Skin epidermis (tissue), 12 donors: ENCODE measurements around the gene RBFOX1.

ENCODE experiments used
- H3K27ac ChIP-seq, 21 experiments: fragments of 200-600 bp; sonication (generic) in 11 of 21; one replicate each; pipeline ENCODE4 v1.5.0; 2020; ENCODE audit warnings: mild to moderate bottlenecking in 3 of 21, inconsistent platforms in 2 of 21, moderate library complexity in 2 of 21
- H3K4me3 ChIP-seq, 7 experiments: fragments of 200-600 bp; sonication (generic) in 2 of 7; one replicate each; pipeline ENCODE4 v1.5.0; 2020; ENCODE audit warnings: inconsistent platforms in 2 of 7, mild to moderate bottlenecking in 2 of 7, moderate library complexity in 1 of 7

RBFOX1 gene

DNA sequence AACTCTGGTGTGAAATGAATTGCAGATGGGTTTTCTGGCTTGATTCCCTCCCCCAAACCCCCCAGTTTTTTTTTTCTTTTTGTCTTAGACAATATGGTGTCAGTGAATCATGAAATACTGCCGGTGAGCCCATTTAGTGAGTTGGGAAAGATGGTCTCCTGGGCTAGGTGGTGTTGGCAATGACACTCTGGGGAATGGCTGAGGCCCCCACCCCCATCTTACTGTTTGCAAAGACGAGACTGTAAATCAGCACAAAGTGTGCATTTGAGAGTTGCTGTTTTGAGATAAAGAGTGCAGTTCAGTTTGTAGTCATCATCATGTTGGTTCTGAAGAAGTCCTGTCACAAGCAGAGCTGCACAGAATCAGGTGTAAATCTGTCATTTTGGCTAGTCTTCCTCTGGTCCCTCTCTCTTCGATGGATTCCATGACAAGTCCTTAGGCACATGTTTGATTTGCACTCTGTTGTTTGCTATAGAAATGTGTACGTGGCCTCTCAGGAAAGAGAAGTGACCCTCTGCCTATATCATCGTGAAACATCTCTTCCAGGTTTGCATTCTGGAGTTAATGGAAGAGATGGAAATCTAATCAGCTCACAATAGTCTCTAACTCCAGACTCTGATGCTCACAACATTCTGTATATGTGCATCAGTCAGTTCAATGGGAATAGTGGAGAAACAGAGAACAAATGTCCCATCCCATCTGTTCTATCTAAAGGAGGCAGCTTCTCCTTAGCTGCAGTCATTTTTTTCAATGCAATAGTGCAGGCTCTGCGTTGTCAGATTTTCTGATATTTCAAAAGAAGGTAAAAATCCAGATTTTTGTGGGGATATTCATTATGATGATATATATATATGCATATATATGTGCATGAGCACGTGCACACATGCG lies 34.6 kb downstream of the RBFOX1 start:
- H3K4me3 ChIP-seq: no peak overlapping the region
- H3K27ac ChIP-seq: no peak overlapping the region

DNA sequence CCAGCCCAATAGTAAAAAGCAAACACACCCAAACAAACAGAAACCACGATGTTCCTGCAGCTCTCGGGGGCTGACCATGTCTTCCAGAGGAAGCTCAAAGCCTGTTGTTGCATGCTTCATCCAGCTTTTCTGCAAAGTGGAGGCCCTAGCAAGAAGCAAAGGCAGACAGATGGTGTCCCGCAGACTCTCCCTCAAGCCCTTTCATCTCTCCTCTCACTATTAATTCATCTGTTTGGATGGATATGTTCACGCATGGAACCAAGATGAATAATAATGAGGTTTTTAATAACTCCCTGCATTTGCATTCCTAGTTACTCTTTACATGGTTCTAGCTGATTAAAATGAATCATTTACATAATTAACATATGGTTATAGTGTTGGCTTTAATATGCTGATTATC lies 36.6 kb downstream of the RBFOX1 start:
- H3K27ac ChIP-seq: no peak overlapping the region
- no peak overlapping the region for H3K4me3 ChIP-seq

GRCh38 chr16:7372095-7372494 lies 39.5 kb downstream of the RBFOX1 start:
- Histone ChIP-seq H3K4me3 (no peak overlapping the region), H3K27ac (no peak overlapping the region)

- Histone ChIP-seq H3K4me3 (no peak overlapping the region), H3K27ac (no peak overlapping the region)
These were observed 41.1 kb downstream of the RBFOX1 start for GRCh38 chr16:7373776-7374175.

DNA sequence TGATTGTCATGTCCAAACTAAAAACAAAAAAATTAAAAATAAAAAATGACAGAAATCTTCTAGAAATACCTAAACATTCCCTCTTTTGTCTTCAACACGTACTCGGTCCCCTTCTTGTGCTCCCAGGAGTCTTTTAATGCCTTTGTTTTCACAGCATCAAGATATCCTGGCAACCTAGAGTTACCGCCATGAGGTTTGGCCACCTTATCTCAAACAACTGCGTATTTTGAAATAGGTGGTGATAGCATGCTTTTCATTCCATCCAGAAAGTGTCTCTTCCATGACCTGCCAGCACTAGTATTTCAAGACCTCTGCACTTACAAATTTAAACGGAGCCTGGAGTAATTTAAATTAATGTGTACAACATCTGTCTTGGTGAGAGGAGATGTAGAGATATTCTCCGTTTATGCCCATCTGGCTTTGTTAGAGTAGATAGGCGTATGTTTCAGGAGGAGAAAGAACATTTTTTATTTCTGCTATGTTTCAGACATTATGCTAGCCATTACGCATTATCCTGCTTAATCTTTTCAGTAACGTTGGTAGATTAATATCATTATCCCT lies 42.0 kb downstream of the RBFOX1 start:
- Histone ChIP-seq H3K4me3 (no peak overlapping the region), H3K27ac (no peak overlapping the region)

DNA sequence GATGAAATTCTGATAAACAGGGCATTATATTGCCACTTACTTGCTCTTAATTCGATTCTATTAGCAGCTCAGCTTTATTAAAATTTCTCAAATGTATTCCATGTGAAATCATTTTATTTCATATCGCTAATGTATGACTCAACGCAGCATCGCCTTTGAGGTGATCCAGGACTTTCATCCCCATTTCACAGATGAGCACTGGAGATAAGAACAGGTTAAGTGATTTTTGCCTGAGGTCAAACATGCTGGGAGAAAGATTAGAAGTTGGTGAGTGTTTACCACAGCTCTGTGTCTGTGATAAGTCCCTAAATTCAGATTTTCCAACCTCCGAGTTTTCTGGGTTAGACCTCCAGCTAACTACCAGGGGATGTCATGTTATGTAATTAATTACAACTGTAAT lies 43.6 kb downstream of the RBFOX1 start:
- Histone ChIP-seq H3K27ac (no peak overlapping the region), H3K4me3 (no peak overlapping the region)

GRCh38 chr16:7377231-7377630 lies 44.6 kb downstream of the RBFOX1 start:
- H3K27ac ChIP-seq: no peak overlapping the region
- H3K4me3 ChIP-seq: no peak overlapping the region

GRCh38 chr16:7378024-7378695 lies 45.5 kb downstream of the RBFOX1 start:
- Histone ChIP-seq H3K27ac (no peak overlapping the region), H3K4me3 (no peak overlapping the region)

GRCh38 chr16:7380441-7380840 lies 47.8 kb downstream of the RBFOX1 start:
- no peak overlapping the region for H3K27ac ChIP-seq
- H3K4me3 ChIP-seq: no peak overlapping the region

DNA sequence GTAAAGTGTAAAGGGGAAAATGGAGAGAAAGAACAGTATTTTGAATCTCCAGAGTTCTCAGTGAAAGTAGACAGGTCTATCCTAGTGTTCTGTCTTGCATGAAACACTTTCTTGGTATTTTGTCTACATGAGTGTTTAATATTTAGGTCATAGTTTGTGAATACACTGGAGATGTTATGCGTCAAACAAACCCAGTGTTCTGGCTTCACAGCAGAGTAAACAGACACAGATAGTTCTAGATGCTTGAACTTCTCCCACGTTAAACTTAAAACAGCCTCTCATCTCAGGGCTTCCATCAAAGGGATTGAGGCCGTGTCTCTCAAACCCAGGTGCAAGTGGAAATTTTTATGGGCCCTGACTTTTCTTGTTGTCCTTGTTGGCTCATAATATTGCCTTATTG lies 48.3 kb downstream of the RBFOX1 start:
- no peak overlapping the region for H3K27ac ChIP-seq

GRCh38 chr16:7381671-7382070 lies 49.0 kb downstream of the RBFOX1 start:
- H3K4me3 ChIP-seq: no peak overlapping the region
- H3K27ac ChIP-seq: no peak overlapping the region

More for the DNA sequence above, 48.3 kb downstream of the RBFOX1 start:
- H3K4me3 ChIP-seq: no peak overlapping the region

DNA sequence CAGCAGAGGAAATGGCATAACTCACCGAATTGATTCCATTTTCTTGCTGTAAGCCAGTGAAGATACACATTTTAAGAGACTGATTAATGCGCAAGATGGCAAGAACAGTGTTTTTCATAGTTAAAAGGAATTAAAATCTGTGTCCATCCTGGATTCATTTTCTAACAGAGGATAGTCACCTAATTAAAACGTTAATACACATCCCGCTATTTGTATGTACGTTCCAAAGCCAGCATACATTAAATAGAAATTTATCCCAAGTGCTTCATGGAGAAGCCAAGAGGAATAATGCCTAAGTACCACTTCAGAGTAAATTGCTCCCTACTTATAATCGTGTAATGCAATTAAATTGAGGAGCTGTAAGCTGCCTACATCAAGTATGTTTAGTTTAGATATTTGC lies 49.9 kb downstream of the RBFOX1 start:
- Histone ChIP-seq H3K4me3 (no peak overlapping the region), H3K27ac (no peak overlapping the region)

DNA sequence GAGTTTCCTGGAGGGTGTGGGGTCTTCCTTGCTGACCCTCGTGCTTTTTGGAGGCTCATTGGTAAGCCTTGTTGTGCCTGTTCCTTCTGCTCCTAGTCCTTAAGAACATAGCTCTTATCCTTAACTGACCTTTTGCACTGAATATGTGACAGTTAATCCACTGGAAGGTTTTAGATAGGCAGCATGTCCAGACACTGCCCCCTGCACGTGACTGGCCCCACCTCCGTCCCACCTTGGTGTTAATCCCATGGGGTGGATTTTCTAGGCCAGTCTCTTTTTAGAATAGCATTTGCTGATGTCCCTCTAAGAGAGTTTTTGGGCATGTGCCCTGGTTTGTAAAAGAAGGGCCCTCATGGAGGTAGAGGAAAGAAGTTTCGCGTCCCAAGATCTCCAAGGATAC lies 58.3 kb downstream of the RBFOX1 start:
- Histone ChIP-seq H3K27ac (no peak overlapping the region), H3K4me3 (no peak overlapping the region)

GRCh38 chr16:7391694-7392093 lies 59.0 kb downstream of the RBFOX1 start:
- Histone ChIP-seq H3K4me3 (no peak overlapping the region), H3K27ac (no peak overlapping the region)

- Histone ChIP-seq H3K4me3 (no peak overlapping the region), H3K27ac (no peak overlapping the region)
These were observed 59.6 kb downstream of the RBFOX1 start for GRCh38 chr16:7392206-7392605.

DNA sequence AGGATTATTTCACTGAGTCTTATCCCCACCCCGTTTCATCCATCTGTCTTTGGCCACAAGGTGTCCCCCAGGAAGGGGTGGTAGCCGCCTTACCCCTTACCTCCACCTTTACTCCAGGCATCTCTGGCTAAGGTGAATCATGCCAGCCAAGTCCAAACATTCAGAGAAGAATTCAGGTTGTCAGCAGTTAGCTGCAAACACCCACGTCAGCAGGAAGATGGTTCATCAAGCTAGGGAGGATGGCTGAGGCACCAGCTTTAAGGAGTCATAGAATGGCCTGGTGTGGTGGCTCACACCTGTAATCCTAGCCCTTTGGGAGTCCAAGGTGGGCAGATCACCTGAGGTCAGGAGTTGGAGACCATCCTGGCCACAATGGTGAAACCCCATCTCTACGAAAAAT lies 61.0 kb downstream of the RBFOX1 start:
- Histone ChIP-seq H3K27ac (no peak overlapping the region), H3K4me3 (no peak overlapping the region)

DNA sequence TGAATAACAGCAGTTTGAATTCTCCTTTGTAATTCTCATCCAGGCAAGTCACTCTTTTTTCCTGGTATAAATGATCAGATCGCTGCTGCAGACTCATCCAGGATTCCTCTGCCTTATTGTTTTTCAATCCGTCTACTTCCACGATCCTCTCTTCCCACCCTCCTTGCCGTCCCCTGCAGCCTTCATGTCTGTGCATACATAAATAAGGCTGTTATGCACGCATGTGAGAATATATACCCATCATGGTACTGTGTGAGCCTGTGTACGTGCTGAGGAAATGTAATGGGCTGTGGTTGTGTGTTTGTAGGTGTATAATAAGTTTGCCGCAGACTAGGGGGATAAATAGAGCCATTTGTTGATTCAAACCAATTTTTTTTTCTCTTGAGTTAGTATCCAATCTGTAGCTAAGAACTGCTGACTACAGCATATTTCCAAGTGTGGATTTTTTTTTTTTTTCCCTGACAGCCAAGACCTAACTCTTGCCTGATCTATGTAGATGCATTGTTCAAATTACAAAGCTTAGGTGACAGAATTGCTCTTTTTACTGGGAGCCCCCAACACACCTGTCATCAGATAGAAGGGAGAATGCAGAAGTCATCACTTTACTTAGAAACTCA lies 62.2 kb downstream of the RBFOX1 start:
- H3K27ac ChIP-seq: no peak overlapping the region
- no peak overlapping the region for H3K4me3 ChIP-seq

GRCh38 chr16:7397901-7398300 lies 65.3 kb downstream of the RBFOX1 start:
- no peak overlapping the region for H3K27ac ChIP-seq
- no peak overlapping the region for H3K4me3 ChIP-seq

DNA sequence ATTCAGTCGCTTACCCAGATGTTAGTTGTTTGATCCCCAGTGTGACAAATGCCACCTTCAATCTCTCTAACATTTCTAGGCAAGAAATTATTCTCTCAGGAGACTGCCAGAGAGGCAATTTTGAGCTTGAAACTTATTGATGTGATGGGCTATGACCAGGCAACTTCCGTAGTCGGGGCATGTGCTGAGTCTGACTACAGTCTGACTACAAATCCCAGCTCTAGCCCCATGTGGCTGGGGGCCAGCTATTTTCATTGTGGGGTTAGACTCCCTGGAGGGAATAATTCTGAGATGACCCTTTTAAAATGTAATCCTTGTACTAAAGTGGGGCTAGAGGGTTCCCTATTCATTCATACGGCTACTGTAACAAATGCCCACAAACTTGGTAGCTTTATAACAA lies 65.9 kb downstream of the RBFOX1 start:
- Histone ChIP-seq H3K27ac (no peak overlapping the region), H3K4me3 (no peak overlapping the region)

- Histone ChIP-seq H3K27ac (no peak overlapping the region), H3K4me3 (no peak overlapping the region)
These were observed 66.7 kb downstream of the RBFOX1 start for GRCh38 chr16:7399296-7399695.
